ENCODE results near the gene GGCT. TPM values are rescaled to one million over a fixed set of nuclear protein-coding genes. Genes with fewer than 3 reads are reported as not detected.

GGCT gene, protein sequence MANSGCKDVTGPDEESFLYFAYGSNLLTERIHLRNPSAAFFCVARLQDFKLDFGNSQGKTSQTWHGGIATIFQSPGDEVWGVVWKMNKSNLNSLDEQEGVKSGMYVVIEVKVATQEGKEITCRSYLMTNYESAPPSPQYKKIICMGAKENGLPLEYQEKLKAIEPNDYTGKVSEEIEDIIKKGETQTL
- 23.1 and 28.6 TPM in 2 replicates for total RNA-seq

DNA sequence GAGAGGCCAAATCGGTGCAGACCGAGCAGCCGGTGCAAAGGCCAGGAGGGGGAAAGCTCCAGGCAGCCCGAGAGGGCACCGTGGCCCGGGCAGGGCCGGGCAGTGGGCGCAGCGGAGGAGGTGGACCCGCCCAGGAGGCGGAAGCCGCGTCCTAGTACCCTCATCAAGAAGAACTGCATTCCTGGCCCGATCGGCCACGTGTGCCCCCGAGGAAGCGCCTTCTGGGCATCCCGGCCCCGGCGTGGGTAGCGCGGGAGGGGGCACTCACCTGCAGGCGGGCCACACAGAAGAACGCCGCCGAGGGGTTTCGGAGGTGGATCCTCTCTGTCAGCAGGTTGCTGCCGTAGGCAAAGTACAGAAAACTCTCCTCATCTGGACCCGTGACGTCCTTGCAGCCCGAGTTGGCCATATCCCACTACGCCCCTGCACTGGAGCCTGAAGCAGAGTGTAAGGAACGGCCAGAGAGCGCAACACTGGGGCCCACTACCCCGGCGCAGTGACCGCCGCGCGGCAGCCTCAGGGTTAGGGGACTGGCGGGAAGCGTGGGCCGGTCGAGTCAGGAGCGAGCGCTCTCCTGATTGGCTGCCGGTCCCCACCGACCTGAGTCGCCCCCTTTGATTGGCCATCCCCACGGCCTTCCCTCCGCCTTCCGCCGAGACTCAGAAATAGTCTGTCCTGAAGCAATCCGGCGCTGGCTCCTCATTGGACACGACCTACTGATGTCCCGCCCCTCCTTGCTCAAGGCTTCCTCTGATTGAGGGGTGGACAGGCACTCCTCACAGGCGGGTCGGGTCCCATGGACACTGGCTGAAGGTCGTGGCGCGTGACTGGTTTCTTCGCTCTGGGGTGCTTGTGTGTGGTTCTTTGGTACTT lies at the start of gene GGCT:
TSS of gene GGCT (minus strand) at position 529 of the 873 bp plus-strand sequence. CDS start at position 409, 120 bp downstream.

GRCh38 chr7:30478349-30479201 lies 26.1 kb downstream of the GGCT start, which contains the start of gene NOD1:
Gene NOD1 (minus strand): TSS chr7:30478784. CDS start chr7:30456921, 21,863 bp downstream.

Other genes with a start within 250 kb of the GGCT start
- 5.4 and 10.4 TPM in 2 replicates for gene ZNRF2, start 220.2 kb downstream of the GGCT start, total RNA-seq
- 4.4 and 5.4 TPM in 2 replicates for gene NOD1, start 26.0 kb downstream of the GGCT start, total RNA-seq
- 155 and 176 TPM in 2 replicates for gene GARS1, start 90.0 kb upstream of the GGCT start, total RNA-seq
- not detected in 2 replicates for gene CRHR2, start 177.6 kb upstream of the GGCT start, total RNA-seq
- 6.9 and 89.9 TPM in 2 replicates for gene INMT, start 247.3 kb upstream of the GGCT start, total RNA-seq

All from regular cardiac myocyte (primary cell).